Measurements from ENCODE around the gene MX2.

MX2 gene

DNA sequence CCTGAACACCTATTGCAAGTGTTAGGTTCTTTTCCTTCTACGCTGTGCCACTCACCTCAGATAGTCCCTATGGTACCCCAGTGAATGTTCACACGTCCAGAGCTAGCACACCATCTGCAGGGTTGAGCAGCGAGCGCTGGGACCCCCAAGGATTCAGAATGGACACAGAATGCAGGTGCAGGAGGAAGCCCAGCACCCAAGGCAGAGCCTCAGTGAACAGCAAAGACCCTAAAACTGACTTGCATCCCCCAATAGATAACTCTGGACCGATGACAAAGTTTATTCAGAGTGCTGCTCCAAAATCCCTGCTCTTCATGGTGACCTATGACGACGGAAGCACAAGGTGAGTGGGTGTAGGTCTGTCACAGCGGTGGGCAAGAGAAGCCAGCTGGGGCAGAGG is 15.1 kb upstream of the MX2 start:
- Histone ChIP-seq H3K79me2 (ENCODE audit: low read length) (no peaks in the 10 kb centered on the region), H3K27me3 (ENCODE audit: low read depth, low read length) (peaks cover 10% of the 10 kb centered on the region), H3K36me3 (replicated peaks; ENCODE audit: low read depth, low read length) (no peaks in the 10 kb centered on the region), H3K4me1 (ENCODE audit: low read length) (no peaks in the 10 kb centered on the region), H3K4me2 (ENCODE audit: low read length) (no peak overlapping the region), H3K9ac (ENCODE audit: low read length) (no peak overlapping the region), H2AFZ (ENCODE audit: low read depth, low read length) (no peak overlapping the region), H3K27ac (ENCODE audit: low read length) (no peak overlapping the region), H3K4me3 (ENCODE audit: low read length) (no peak overlapping the region), H4K20me1 (ENCODE audit: insufficient read depth, low read length) (no peaks in the 10 kb centered on the region), H3K9me3 (ENCODE audit: insufficient read depth, low read length) (no peaks in the 10 kb centered on the region)
- TF ChIP-seq EZH2phosphoT487 (IDR thresholded peaks at IDR 0.05; ENCODE audit: low read depth) = no peak
- TF ChIP-seq, protein P1, sequence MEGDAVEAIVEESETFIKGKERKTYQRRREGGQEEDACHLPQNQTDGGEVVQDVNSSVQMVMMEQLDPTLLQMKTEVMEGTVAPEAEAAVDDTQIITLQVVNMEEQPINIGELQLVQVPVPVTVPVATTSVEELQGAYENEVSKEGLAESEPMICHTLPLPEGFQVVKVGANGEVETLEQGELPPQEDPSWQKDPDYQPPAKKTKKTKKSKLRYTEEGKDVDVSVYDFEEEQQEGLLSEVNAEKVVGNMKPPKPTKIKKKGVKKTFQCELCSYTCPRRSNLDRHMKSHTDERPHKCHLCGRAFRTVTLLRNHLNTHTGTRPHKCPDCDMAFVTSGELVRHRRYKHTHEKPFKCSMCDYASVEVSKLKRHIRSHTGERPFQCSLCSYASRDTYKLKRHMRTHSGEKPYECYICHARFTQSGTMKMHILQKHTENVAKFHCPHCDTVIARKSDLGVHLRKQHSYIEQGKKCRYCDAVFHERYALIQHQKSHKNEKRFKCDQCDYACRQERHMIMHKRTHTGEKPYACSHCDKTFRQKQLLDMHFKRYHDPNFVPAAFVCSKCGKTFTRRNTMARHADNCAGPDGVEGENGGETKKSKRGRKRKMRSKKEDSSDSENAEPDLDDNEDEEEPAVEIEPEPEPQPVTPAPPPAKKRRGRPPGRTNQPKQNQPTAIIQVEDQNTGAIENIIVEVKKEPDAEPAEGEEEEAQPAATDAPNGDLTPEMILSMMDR (IDR thresholded peaks at IDR 0.05; ENCODE audit: low read depth, low read length) = no peak

DNA sequence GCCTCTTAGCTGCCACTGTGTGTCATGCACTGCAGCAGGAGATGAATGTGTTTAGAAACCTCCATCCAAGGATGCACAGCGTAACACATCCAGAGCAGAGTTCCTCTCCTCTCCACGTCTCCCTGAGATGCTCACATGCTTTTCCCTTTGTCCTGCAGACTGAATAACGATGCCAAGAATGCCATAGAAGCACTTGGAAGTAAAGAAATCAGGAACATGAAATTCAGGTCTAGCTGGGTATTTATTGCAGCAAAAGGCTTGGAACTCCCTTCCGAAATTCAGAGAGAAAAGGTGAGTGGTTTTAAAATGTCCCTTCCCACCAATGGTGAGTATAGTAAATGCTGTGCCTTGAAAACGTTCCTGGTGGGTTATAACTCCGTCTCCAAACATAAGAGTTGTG is 13.4 kb upstream of the MX2 start:
- TF ChIP-seq EZH2phosphoT487 (IDR thresholded peaks at IDR 0.05; ENCODE audit: low read depth) = no peak
- TF ChIP-seq, protein P1 (IDR thresholded peaks at IDR 0.05; ENCODE audit: low read depth, low read length) = no peak
- Histone ChIP-seq H3K4me2 (ENCODE audit: low read length) (no peak overlapping the region), H3K4me3 (ENCODE audit: low read length) (no peak overlapping the region), H3K4me1 (ENCODE audit: low read length) (no peaks in the 10 kb centered on the region), H3K9me3 (ENCODE audit: insufficient read depth, low read length) (no peaks in the 10 kb centered on the region), H2AFZ (ENCODE audit: low read depth, low read length) (no peak overlapping the region), H3K9ac (ENCODE audit: low read length) (no peak overlapping the region), H3K27ac (ENCODE audit: low read length) (no peak overlapping the region), H3K79me2 (ENCODE audit: low read length) (no peaks in the 10 kb centered on the region), H3K27me3 (ENCODE audit: low read depth, low read length) (peaks cover 10% of the 10 kb centered on the region), H3K36me3 (replicated peaks; ENCODE audit: low read depth, low read length) (no peaks in the 10 kb centered on the region), H4K20me1 (ENCODE audit: insufficient read depth, low read length) (no peaks in the 10 kb centered on the region)

DNA sequence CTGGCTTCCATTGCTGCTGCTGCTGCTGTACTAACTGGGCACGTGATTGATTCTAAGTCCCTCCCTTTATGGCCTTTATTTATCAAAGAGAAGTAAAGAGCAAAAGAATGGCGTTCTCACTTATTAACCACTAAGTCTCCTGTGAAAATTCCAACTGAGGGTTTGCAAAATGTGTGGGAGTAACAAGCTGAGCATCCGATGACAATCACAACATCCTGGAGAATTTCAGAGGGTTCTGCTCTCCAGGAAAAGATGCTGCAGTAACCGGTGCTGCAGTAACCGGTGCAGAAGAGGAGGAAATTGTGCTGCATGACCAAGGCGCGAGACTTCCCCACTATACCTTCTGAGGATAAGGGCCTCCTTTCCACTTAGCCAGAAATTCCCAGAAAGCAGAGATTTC is 12.7 kb upstream of the MX2 start:
- Histone ChIP-seq H3K4me1 (ENCODE audit: low read length) (no peaks in the 10 kb centered on the region), H3K27me3 (ENCODE audit: low read depth, low read length) (peaks cover 10% of the 10 kb centered on the region), H3K9ac (ENCODE audit: low read length) (no peak overlapping the region), H3K4me3 (ENCODE audit: low read length) (no peak overlapping the region), H3K79me2 (ENCODE audit: low read length) (no peaks in the 10 kb centered on the region), H3K9me3 (ENCODE audit: insufficient read depth, low read length) (no peaks in the 10 kb centered on the region), H4K20me1 (ENCODE audit: insufficient read depth, low read length) (no peaks in the 10 kb centered on the region), H2AFZ (ENCODE audit: low read depth, low read length) (no peak overlapping the region), H3K4me2 (ENCODE audit: low read length) (no peak overlapping the region), H3K27ac (ENCODE audit: low read length) (no peak overlapping the region), H3K36me3 (replicated peaks; ENCODE audit: low read depth, low read length) (no peaks in the 10 kb centered on the region)
- TF ChIP-seq EZH2phosphoT487 (IDR thresholded peaks at IDR 0.05; ENCODE audit: low read depth) = no peak
- TF ChIP-seq, protein P1 (IDR thresholded peaks at IDR 0.05; ENCODE audit: low read depth, low read length) = no peak

DNA sequence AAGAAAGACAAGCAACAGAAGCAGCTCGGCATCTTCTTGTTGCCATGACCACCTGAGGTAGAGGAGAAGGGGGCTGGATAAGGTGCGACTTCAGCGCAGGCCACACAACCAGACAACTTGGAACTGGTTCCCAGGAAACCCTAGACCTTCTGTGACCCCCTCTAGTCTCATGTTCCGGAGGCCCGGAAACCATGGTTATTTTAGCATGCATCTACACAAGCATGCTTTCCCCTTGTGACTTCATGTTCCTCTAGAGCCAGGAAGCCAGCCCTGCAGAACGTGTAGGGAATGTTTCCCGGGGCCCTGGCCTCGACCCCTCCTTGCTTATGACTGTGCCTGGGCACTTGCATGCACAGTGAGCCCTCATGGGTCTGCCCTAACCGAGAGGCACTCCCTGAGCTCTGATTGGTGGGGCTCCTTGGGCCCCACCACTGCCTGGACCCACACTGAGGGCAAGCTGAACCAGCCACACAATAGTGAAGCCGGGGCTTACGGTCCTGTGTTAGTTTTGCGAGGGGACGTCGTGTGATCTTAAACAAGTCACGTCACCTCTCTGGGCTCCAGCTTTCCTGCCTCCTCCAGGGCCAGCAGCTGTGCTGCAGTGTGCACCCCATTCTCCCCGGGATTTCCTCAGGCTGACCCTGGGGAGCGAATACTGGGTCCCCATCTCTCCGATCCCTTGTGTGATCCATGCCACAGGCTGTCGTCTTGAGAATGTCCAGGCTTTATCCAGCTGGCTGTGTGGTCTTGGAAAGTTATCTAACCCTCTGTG is 12.0 kb upstream of the MX2 start:
- Histone ChIP-seq H3K4me3 (ENCODE audit: low read length) (no peak overlapping the region), H3K27ac (ENCODE audit: low read length) (no peak overlapping the region), H3K4me2 (ENCODE audit: low read length) (no peak overlapping the region), H3K9me3 (ENCODE audit: insufficient read depth, low read length) (no peaks in the 10 kb centered on the region), H3K36me3 (replicated peaks; ENCODE audit: low read depth, low read length) (no peaks in the 10 kb centered on the region), H3K27me3 (ENCODE audit: low read depth, low read length) (peaks cover 10% of the 10 kb centered on the region), H3K9ac (ENCODE audit: low read length) (no peak overlapping the region), H4K20me1 (ENCODE audit: insufficient read depth, low read length) (no peaks in the 10 kb centered on the region), H3K79me2 (ENCODE audit: low read length) (no peaks in the 10 kb centered on the region), H2AFZ (ENCODE audit: low read depth, low read length) (no peak overlapping the region), H3K4me1 (ENCODE audit: low read length) (no peaks in the 10 kb centered on the region)
- TF ChIP-seq EZH2phosphoT487 (IDR thresholded peaks at IDR 0.05; ENCODE audit: low read depth) = no peak
- TF ChIP-seq, protein P1 (IDR thresholded peaks at IDR 0.05; ENCODE audit: low read depth, low read length) = no peak
